Calu3 (cell line): ENCODE measurements around the gene FBXW11. TPM values are rescaled to one million over a fixed set of nuclear protein-coding genes. Genes with fewer than 3 reads are reported as not detected.

Source experiments
- BruUV-seq: library from RNA; stranded (reverse); fragments of 400-500 nt; replicated peaks from 2 replicates; lab custom pipeline; 2021; lab: Mats Ljungman, UMichigan
- CTCF ChIA-PET: fragments of 300-600 bp; sonication (Branson Sonifier 250); formaldehyde crosslinking; loops from one replicate; lab custom pipeline; 2022; ENCODE audit warnings: antibody characterized with exemption; lab: Charles Lee
- DNase-seq: peaks from one replicate; pipeline ENCODE4 v3.0.0; 2022
- H3K27ac Mint-ChIP-seq: one replicate; pipeline ENCODE4 v1.8.0; 2022; ENCODE audit warnings: mixed read lengths; ENCODE audit not compliant: unreplicated experiment
- H3K27me3 Mint-ChIP-seq: one replicate; pipeline ENCODE4 v1.8.0; 2022; ENCODE audit warnings: mixed read lengths; ENCODE audit not compliant: unreplicated experiment
- H3K36me3 Mint-ChIP-seq: one replicate; pipeline ENCODE4 v1.8.0; 2022; ENCODE audit warnings: mild to moderate bottlenecking, moderate library complexity, mixed read lengths; ENCODE audit not compliant: insufficient read depth, unreplicated experiment
- H3K4me1 Mint-ChIP-seq: one replicate; pipeline ENCODE4 v1.8.0; 2022; ENCODE audit warnings: mild to moderate bottlenecking, low read depth, mixed read lengths; ENCODE audit not compliant: unreplicated experiment
- H3K4me3 Mint-ChIP-seq: one replicate; pipeline ENCODE4 v1.8.0; 2022; ENCODE audit warnings: mild to moderate bottlenecking, low read depth, moderate library complexity, mixed read lengths; ENCODE audit not compliant: unreplicated experiment
- H3K9me3 Mint-ChIP-seq: one replicate; pipeline ENCODE4 v1.8.0; 2022; ENCODE audit warnings: low read depth, mixed read lengths; ENCODE audit not compliant: unreplicated experiment
- intact Hi-C: fragments of 100-400 bp; cut with micrococcal nuclease; formaldehyde crosslinking; loops from one replicate; pipeline ENCODE4 v1.10.0; 2022; ENCODE audit not compliant: unreplicated experiment
- total RNA-seq: library from RNA; stranded (reverse); gene quantifications from 2 replicates; pipeline ENCODE4 v1.2.3, GENCODE V29; 2022
- TF ChIP-seq, protein P1 (sequence below): fragments of 200-600 bp; IDR thresholded peaks from one replicate; pipeline ENCODE4 v1.8.0; 2022; ENCODE audit warnings: antibody characterized with exemption; ENCODE audit not compliant: unreplicated experiment

Gene FBXW11
- total RNA-seq, 1 experiment from 2014 or later: 63.3 TPM

DNA sequence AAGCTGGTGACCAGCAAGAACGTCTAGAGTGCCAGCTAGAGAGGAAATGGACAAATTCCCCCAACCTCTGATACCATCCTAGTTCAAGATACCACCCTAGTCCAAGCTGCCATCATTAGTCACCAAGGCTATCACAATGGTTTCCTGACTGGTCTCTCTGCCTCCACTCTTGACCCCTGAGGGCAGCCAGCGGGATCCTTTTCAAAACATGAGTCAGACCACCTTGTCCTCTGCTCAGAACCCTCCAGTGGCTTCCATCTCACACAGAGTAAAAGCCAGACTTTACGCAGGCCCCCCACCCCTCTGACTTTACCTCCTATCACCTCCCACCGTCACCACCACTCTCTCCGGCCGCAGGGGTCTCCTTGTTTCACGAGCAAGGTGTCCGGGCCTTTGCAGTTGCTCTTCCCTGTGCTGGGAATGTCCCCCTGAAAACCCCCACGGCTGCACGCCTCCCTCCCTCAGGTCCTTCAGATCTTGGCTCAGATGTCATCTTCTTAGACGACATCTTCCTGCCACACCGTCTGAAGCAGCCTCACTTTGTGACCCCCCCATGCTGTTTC, 42.2 kb upstream of the FBXW11 start:
- Mint-ChIP-seq H3K27me3 (no peaks in the 10 kb centered on the region), H3K4me3 (no peak overlapping the region), H3K9me3 (no peaks in the 10 kb centered on the region), H3K36me3 (peaks cover 15% of the 10 kb centered on the region), H3K4me1 (no peaks in the 10 kb centered on the region), H3K27ac (no peak overlapping the region)
- intact Hi-C loops: no loop called here
- BruUV-seq: no TSS peak
- CTCF ChIA-PET: no interaction called here
- TF ChIP-seq, protein P1, sequence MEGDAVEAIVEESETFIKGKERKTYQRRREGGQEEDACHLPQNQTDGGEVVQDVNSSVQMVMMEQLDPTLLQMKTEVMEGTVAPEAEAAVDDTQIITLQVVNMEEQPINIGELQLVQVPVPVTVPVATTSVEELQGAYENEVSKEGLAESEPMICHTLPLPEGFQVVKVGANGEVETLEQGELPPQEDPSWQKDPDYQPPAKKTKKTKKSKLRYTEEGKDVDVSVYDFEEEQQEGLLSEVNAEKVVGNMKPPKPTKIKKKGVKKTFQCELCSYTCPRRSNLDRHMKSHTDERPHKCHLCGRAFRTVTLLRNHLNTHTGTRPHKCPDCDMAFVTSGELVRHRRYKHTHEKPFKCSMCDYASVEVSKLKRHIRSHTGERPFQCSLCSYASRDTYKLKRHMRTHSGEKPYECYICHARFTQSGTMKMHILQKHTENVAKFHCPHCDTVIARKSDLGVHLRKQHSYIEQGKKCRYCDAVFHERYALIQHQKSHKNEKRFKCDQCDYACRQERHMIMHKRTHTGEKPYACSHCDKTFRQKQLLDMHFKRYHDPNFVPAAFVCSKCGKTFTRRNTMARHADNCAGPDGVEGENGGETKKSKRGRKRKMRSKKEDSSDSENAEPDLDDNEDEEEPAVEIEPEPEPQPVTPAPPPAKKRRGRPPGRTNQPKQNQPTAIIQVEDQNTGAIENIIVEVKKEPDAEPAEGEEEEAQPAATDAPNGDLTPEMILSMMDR: no peak
- no peak for DNase-seq

DNA sequence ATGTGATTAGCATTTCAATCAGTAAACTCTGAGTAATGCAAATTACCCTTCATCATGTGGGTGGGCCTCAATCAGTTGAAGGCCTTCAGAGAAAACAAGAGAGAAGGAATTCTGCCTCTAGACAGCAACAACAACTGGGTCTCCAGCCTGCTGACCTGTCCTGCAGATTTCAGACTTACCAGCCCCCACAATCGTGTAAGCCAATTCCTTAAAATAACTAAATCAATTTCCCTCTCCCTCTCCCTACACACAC, 41.7 kb upstream of the FBXW11 start:
- TF ChIP-seq, protein P1: no peak
- BruUV-seq: no TSS peak
- intact Hi-C loops: no loop called here
- Mint-ChIP-seq H3K9me3 (no peaks in the 10 kb centered on the region), H3K27ac (no peak overlapping the region), H3K27me3 (no peaks in the 10 kb centered on the region), H3K4me1 (no peaks in the 10 kb centered on the region), H3K36me3 (peaks cover 15% of the 10 kb centered on the region), H3K4me3 (no peak overlapping the region)
- DNase-seq: no peak
- CTCF ChIA-PET: interaction anchor here (0.6 to 0.7 kb wide), 2 partner anchors 22 to 1467 kb away, joined by 4 to 5 read pairs; no protein-coding TSS in a partner anchor

DNA sequence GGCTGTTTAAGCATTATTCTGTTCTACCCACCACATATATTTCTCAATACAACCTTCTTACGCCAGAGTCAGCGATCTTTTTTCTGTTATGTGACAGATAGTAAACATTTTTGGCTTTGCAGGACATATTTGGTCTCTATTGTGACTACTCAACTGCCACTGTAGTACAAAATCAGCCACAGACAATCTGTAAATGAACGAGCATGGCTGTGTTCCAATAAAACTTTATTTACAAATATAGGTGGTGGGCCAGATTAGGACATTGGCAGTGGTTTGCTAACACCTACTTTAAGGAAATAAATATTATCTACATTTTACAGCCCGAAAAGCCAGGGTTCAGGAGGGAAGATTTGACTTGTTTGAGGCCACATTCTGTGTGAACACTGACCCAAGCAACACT, 40.2 kb upstream of the FBXW11 start:
- H3K27ac Mint-ChIP-seq: no peak overlapping the region
- intact Hi-C loops: no loop called here
- no peaks in the 10 kb centered on the region for H3K9me3 Mint-ChIP-seq
- TF ChIP-seq, protein P1: no peak
- no peaks in the 10 kb centered on the region for H3K27me3 Mint-ChIP-seq
- CTCF ChIA-PET: no interaction called here
- no peaks in the 10 kb centered on the region for H3K4me1 Mint-ChIP-seq
- BruUV-seq: no TSS peak
- no peak overlapping the region for H3K4me3 Mint-ChIP-seq
- H3K36me3 Mint-ChIP-seq: peaks cover 15% of the 10 kb centered on the region
- no peak for DNase-seq

DNA sequence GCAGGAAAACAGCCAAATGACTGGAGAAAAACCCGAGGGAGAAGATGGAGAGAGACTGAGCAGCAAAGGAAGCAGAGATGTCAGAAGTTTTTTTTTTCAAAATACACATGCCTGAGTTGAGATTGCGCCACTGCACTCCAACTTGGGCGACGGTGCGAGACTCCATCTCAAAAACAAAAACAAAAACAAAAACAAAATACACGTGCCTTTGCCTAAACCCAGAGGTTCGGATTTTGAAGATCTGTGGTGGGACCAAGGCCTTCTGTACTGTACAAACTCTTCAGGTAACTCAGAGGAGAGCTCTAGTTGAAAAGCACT, 38.8 kb upstream of the FBXW11 start:
- CTCF ChIA-PET: no interaction called here
- H3K9me3 Mint-ChIP-seq: no peaks in the 10 kb centered on the region

More for the DNA sequence above, 38.8 kb upstream of the FBXW11 start:
- intact Hi-C loops: no loop called here
- TF ChIP-seq, protein P1: no peak
- H3K36me3 Mint-ChIP-seq: peaks cover 8% of the 10 kb centered on the region
- DNase-seq: no peak
- no peak overlapping the region for H3K4me3 Mint-ChIP-seq
- H3K27me3 Mint-ChIP-seq: no peaks in the 10 kb centered on the region
- no TSS peak for BruUV-seq
- peaks cover 2% of the 10 kb centered on the region for H3K4me1 Mint-ChIP-seq
- H3K27ac Mint-ChIP-seq: no peak overlapping the region
